Activated T-helper 17 cell treated with anti-CD3 and anti-CD28 coated beads, Interleukin-2, amount 50 U/mL, for 72 hours (primary cell): ENCODE measurements around the gene ZNF175. TPM values are rescaled to one million over a fixed set of nuclear protein-coding genes. Genes with fewer than 3 reads are reported as not detected.

ENCODE experiments used
- total RNA-seq, 2 donors: library from RNA; stranded (reverse); gene quantifications; one replicate each; pipeline ENCODE4 v1.2.3, GENCODE V29; 2022

The ZNF175 gene
- total RNA-seq, 2 donors from 2014 or later, result 8.0 to 16.9 TPM

Other genes starting within 250 kb of the ZNF175 start
- gene VSIG10L, start 229.1 kb upstream of the ZNF175 start, total RNA-seq, result 1 to 10 TPM; 1.2 to 5.2 TPM
- 100 to 1,000 TPM in 1 of 2 donors, 10 to 100 TPM in 1; 67.0 to 101 TPM for gene ETFB, start 204.9 kb upstream of the ZNF175 start, total RNA-seq
- 1 to 10 TPM in 1 of 2 donors, under 1 TPM in 1; 0.37 to 1.5 TPM for gene CLDND2, start 202.3 kb upstream of the ZNF175 start, total RNA-seq
- 10 to 100 TPM; 15.2 to 19.8 TPM for gene NKG7, start 198.6 kb upstream of the ZNF175 start, total RNA-seq
- under 1 TPM in 1 of 2 donors, not detected in 1; 0.40 TPM for gene LIM2, start 183.3 kb upstream of the ZNF175 start, total RNA-seq
- gene C19orf84, start 180.7 kb upstream of the ZNF175 start, total RNA-seq, result not detected
- under 1 TPM; 0.19 to 0.26 TPM for gene SIGLEC10, start 153.6 kb upstream of the ZNF175 start, total RNA-seq
- gene SIGLEC8, start 112.8 kb upstream of the ZNF175 start, total RNA-seq, result not detected
- gene CEACAM18, start 92.7 kb upstream of the ZNF175 start, total RNA-seq, result not detected
- under 1 TPM; 0.22 to 0.34 TPM for gene SIGLEC12, start 69.5 kb upstream of the ZNF175 start, total RNA-seq
- gene SIGLEC6, start 39.6 kb upstream of the ZNF175 start, total RNA-seq, result not detected
- gene SIGLEC5, start 59.1 kb downstream of the ZNF175 start, total RNA-seq, result not detected
- not detected for gene SIGLEC14, start 75.5 kb downstream of the ZNF175 start, total RNA-seq
- gene SPACA6, start 122.0 kb downstream of the ZNF175 start, total RNA-seq, result 10 to 100 TPM in 1 of 2 donors, 1 to 10 TPM in 1; 3.2 to 18.3 TPM
- gene HAS1, start 152.7 kb downstream of the ZNF175 start, total RNA-seq, result not detected
- gene FPR1, start 180.6 kb downstream of the ZNF175 start, total RNA-seq, result not detected
- not detected for gene FPR2, start 189.9 kb downstream of the ZNF175 start, total RNA-seq
- gene FPR3, start 223.9 kb downstream of the ZNF175 start, total RNA-seq, result not detected